Neutrophil (primary cell): Measurements from ENCODE around the gene RPS8.
"Not testable (repeated sequence)": the region's sequence is repeated elsewhere in the genome, so short reads cannot be mapped to it uniquely, and the experiment has no call there.

Source experiments
- H3K27ac ChIP-seq: fragments of 200-600 bp; sonication (generic); 2 replicates; pipeline ENCODE4 v1.5.1; 2016; ENCODE audit warnings: mild to moderate bottlenecking, moderate library complexity
- H3K27me3 ChIP-seq: fragments of 200-600 bp; sonication (generic); 2 replicates; pipeline ENCODE4 v1.6.0; 2016; ENCODE audit warnings: mild to moderate bottlenecking
- H3K36me3 ChIP-seq: fragments of 200-600 bp; sonication (generic); 2 replicates; pipeline ENCODE4 v1.5.1; 2017
- H3K4me1 ChIP-seq, 2 experiments: fragments of 200-600 bp in 1 of 2; sonication (generic) in 1 of 2; 1 replicate in 1 of 2; 2 replicates in 1 of 2; pipeline versions ENCODE4 v1.5.1 to v1.6.1; 2013 to 2016; ENCODE audit warnings: low read depth in 1 of 2, low read length in 1 of 2, mild to moderate bottlenecking in 1 of 2, moderate library complexity in 1 of 2; ENCODE audit not compliant: control insufficient read depth in 1 of 2, insufficient read depth in 1 of 2
- H3K4me3 ChIP-seq, 2 experiments: fragments of 200-600 bp in 1 of 2; sonication (generic) in 1 of 2; 1 replicate in 1 of 2; 2 replicates in 1 of 2; pipeline ENCODE4 v1.5.1; 2013 to 2016; ENCODE audit warnings: low read depth in 1 of 2, low read length in 1 of 2, mild to moderate bottlenecking in 1 of 2, moderate library complexity in 1 of 2
- H3K9me3 ChIP-seq: fragments of 200-600 bp; sonication (generic); 2 replicates; pipeline ENCODE4 v1.5.1; 2016
- CTCF ChIP-seq: fragments of 200-600 bp; sonication (generic); IDR thresholded peaks from 2 replicates; pipeline ENCODE4 v1.5.1; 2016; ENCODE audit warnings: antibody characterized with exemption

The RPS8 gene

GRCh38 chr1:44788120-44788860, 12.9 kb downstream of the RPS8 start, which contains the start of gene BEST4:
Gene BEST4 (minus strand): TSS chr1:44788170. CDS start chr1:44787705, 465 bp downstream.
- Histone ChIP-seq H3K9me3 (no peaks in the 10 kb centered on the region), H3K36me3 (no peaks in the 10 kb centered on the region), H3K27ac (no peak within 1 kb of the TSS), H3K4me3 (no peak within 1 kb of the TSS), H3K27me3 (peaks cover 20% of the 10 kb centered on the region), H3K4me1 (peaks cover 29% of the 10 kb centered on the region in 2 experiments)
- TF ChIP-seq CTCF = no peak

- no peaks in the 10 kb centered on the region for H3K27me3 ChIP-seq
- H3K4me3 ChIP-seq = no peak overlapping the region
- H3K4me1 ChIP-seq = peaks cover 5 to 6% of the 10 kb centered on the region in 2 experiments
- no peak overlapping the region for H3K27ac ChIP-seq
- H3K9me3 ChIP-seq = no peaks in the 10 kb centered on the region
- no peaks in the 10 kb centered on the region for H3K36me3 ChIP-seq
- no peak for TF ChIP-seq CTCF
Observed at GRCh38 chr1:44790968-44791801, 15.8 kb downstream of the RPS8 start.

GRCh38 chr1:44792736-44793502, 17.6 kb downstream of the RPS8 start:
- Histone ChIP-seq H3K9me3 (no peaks in the 10 kb centered on the region), H3K27ac (no peak overlapping the region), H3K36me3 (no peaks in the 10 kb centered on the region), H3K4me3 (no peak overlapping the region), H3K27me3 (no peaks in the 10 kb centered on the region), H3K4me1 (no peaks in the 10 kb centered on the region)
- TF ChIP-seq CTCF = no peak

GRCh38 chr1:44797886-44798285, 22.5 kb downstream of the RPS8 start:
- H3K9me3 ChIP-seq, H3K27me3 ChIP-seq, H3K4me3 ChIP-seq, H3K27ac ChIP-seq: not testable (repeated sequence)
- Histone ChIP-seq H3K4me1 (peaks cover 31 to 36% of the 10 kb centered on the region in 2 experiments), H3K36me3 (peaks cover 12% of the 10 kb centered on the region)

- no peaks in the 10 kb centered on the region for H3K9me3 ChIP-seq
- H3K27ac ChIP-seq = peak overlapping the region; percentile 95
- no peaks in the 10 kb centered on the region for H3K27me3 ChIP-seq
- peak overlapping the region; percentile 82 to 98 for H3K4me3 ChIP-seq
- TF ChIP-seq CTCF = no peak
- H3K4me1 ChIP-seq = peaks cover 36 to 38% of the 10 kb centered on the region in 2 experiments
- peaks cover 20% of the 10 kb centered on the region for H3K36me3 ChIP-seq
Observed at GRCh38 chr1:44798481-44799365, 23.4 kb downstream of the RPS8 start.
